GM12865 (cell line): ENCODE results near the gene FXN.
"Not testable (repeated sequence)": the region's sequence is repeated elsewhere in the genome, so short reads cannot be mapped to it uniquely, and the experiment has no call there.

ENCODE experiments used
- DNase-seq: peaks from one replicate; pipeline ENCODE4 v3.0.0; 2010; ENCODE audit warnings: low read depth
- H3K4me3 ChIP-seq: 2 replicates; pipeline ENCODE4 v1.5.1; 2011; ENCODE audit warnings: mild to moderate bottlenecking, low read depth, low read length, control low read depth
- CTCF ChIP-seq: IDR thresholded peaks from 2 replicates; pipeline ENCODE4 v1.5.1; 2011; ENCODE audit warnings: low read length, control low read depth, low read depth, inconsistent platforms; ENCODE audit not compliant: insufficient read depth; ENCODE audit errors: missing control alignments

FXN gene

GRCh38 chr9:69090946-69091345, 55.4 kb downstream of the FXN start:
- DNase-seq: no peak
- no peak for TF ChIP-seq CTCF
- H3K4me3 ChIP-seq: no peak overlapping the region

GRCh38 chr9:69093471-69094103, 58.0 kb downstream of the FXN start:
- DNase-seq: no peak
- H3K4me3 ChIP-seq: no peak overlapping the region
- TF ChIP-seq CTCF: no peak

GRCh38 chr9:69094361-69095135, 59.0 kb downstream of the FXN start:
- H3K4me3 ChIP-seq, DNase-seq: not testable (repeated sequence)

- no peak overlapping the region for H3K4me3 ChIP-seq
- TF ChIP-seq CTCF: no peak
- no peak for DNase-seq
Measured at GRCh38 chr9:69097064-69097463, 61.5 kb downstream of the FXN start.

- no peak for TF ChIP-seq CTCF
- no peak for DNase-seq
- H3K4me3 ChIP-seq: no peak overlapping the region
Measured at GRCh38 chr9:69097923-69098593, 62.5 kb downstream of the FXN start.

GRCh38 chr9:69103348-69103996, 67.9 kb downstream of the FXN start:
- not testable (repeated sequence) for DNase-seq, H3K4me3 ChIP-seq

- TF ChIP-seq CTCF: no peak
- no peak for DNase-seq
Measured at GRCh38 chr9:69104830-69105527, 69.4 kb downstream of the FXN start.

More at GRCh38 chr9:69104830-69105527, 69.4 kb downstream of the FXN start:
- no peak overlapping the region for H3K4me3 ChIP-seq
